Choroid plexus epithelial cell (primary cell): ENCODE results near the gene STON1.

Source experiments
- DNase-seq: peaks from one replicate; pipeline ENCODE4 v3.0.0-alpha.2; 2010; ENCODE audit warnings: low read depth
- H3K4me3 ChIP-seq: 2 replicates; pipeline ENCODE4 v1.5.1; 2011; ENCODE audit warnings: low read depth, mild to moderate bottlenecking, control low read depth, low read length, moderate library complexity
- TF ChIP-seq, protein P1 (sequence below): conservative IDR thresholded peaks from 2 replicates; pipeline ENCODE4 v1.5.1; 2011; ENCODE audit warnings: low read depth, mild to moderate bottlenecking, control low read depth, inconsistent platforms, low read length, moderate library complexity

The STON1 gene

DNA sequence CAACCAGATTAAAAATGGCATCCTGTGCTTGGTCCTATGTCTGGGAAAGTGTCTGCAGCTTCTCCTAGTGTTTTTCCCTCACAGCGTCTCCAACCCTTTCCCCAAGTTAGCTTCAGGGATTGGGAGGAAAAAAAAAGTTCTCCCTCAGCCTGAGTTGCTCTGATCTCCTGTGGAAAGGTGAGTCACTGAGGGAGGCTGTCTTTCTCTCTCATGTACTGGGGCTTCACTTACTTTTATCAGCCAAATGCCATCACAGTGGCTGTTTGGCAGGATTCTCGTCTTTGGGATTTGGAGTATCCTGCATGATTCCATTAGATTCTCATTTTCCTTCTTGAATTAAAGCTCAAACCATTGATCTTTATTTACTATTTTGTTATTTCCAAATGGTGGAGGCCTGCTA lies 105.8 kb downstream of the STON1 start:
- no peak for DNase-seq
- no peak overlapping the region for H3K4me3 ChIP-seq
- TF ChIP-seq, protein P1, sequence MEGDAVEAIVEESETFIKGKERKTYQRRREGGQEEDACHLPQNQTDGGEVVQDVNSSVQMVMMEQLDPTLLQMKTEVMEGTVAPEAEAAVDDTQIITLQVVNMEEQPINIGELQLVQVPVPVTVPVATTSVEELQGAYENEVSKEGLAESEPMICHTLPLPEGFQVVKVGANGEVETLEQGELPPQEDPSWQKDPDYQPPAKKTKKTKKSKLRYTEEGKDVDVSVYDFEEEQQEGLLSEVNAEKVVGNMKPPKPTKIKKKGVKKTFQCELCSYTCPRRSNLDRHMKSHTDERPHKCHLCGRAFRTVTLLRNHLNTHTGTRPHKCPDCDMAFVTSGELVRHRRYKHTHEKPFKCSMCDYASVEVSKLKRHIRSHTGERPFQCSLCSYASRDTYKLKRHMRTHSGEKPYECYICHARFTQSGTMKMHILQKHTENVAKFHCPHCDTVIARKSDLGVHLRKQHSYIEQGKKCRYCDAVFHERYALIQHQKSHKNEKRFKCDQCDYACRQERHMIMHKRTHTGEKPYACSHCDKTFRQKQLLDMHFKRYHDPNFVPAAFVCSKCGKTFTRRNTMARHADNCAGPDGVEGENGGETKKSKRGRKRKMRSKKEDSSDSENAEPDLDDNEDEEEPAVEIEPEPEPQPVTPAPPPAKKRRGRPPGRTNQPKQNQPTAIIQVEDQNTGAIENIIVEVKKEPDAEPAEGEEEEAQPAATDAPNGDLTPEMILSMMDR: no peak

DNA sequence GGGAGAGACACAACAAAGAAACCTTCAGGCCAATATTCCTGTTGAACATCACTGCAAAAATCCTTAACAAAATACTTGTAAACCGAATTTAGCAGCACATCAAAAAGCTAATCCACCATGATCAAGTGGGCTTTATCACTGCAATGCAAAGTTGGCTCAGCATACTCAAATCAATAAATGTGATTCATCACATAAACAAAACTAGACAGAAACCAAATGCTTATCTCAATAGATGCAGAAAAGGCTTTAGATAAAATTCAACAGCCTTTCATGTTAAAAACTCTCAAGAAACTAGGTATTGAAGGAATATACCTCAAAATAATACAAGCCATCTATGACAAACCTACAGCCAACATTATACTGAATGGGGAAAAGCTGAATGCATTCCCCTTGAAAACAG lies 108.3 kb downstream of the STON1 start:
- DNase-seq: no peak
- H3K4me3 ChIP-seq: no peak overlapping the region
- TF ChIP-seq, protein P1: no peak
